GM12878 (cell line): ENCODE measurements around the gene ESR2.

Experiments used
- ATF3 ChIP-seq: IDR thresholded peaks from 2 replicates; pipeline ENCODE4 v1.6.1; 2011; ENCODE audit warnings: low read depth, mild to moderate bottlenecking, low read length, moderate library complexity, borderline replicate concordance; ENCODE audit errors: extremely low read depth
- CTCF ChIP-seq, 3 experiments: IDR thresholded peaks in 2 of 3; conservative IDR thresholded peaks in 1 of 3; 2 replicates each; pipeline ENCODE4 v1.5.1; 2011; ENCODE audit warnings: low read depth in 3 of 3, low read length in 3 of 3, mild to moderate bottlenecking in 3 of 3, control low read depth in 2 of 3, moderate library complexity in 2 of 3, inconsistent platforms in 1 of 3, mixed read lengths in 1 of 3; ENCODE audit not compliant: control insufficient read depth in 2 of 3, insufficient read depth in 1 of 3; ENCODE audit errors: extremely low read depth in 1 of 3
- EZH2 ChIP-seq: IDR thresholded peaks from 2 replicates; pipeline ENCODE4 v1.6.1; 2012; ENCODE audit warnings: low read depth, mild to moderate bottlenecking, control low read depth, inconsistent platforms, low read length, borderline replicate concordance; ENCODE audit not compliant: control insufficient read depth
- FOXM1 ChIP-seq: IDR thresholded peaks from 2 replicates; pipeline ENCODE4 v1.6.1; 2012; ENCODE audit warnings: low read depth, mild to moderate bottlenecking, inconsistent platforms, low read length, moderate library complexity
- GABPA ChIP-seq: IDR thresholded peaks from 2 replicates; pipeline ENCODE4 v1.6.1; 2014; ENCODE audit warnings: antibody characterized with exemption, low read depth, mild to moderate bottlenecking, inconsistent platforms
- IRF3 ChIP-seq: fragments of 450-650 bp; IDR thresholded peaks from 2 replicates; pipeline ENCODE4 v1.6.1; 2014; ENCODE audit warnings: mild to moderate bottlenecking
- JUNB ChIP-seq: IDR thresholded peaks from 2 replicates; pipeline ENCODE4 v1.6.1; 2016; ENCODE audit warnings: antibody characterized with exemption, mild to moderate bottlenecking
- MYB ChIP-seq: fragments of 150-350 bp; IDR thresholded peaks from 2 replicates; pipeline ENCODE4 v1.6.1; 2014; ENCODE audit warnings: mild to moderate bottlenecking, low read depth, low read length, borderline replicate concordance
- NFIC ChIP-seq: IDR thresholded peaks from 2 replicates; pipeline ENCODE4 v1.6.1; 2012; ENCODE audit warnings: low read depth, mild to moderate bottlenecking, inconsistent platforms, low read length, moderate library complexity
- NR2C2 ChIP-seq: IDR thresholded peaks from 2 replicates; pipeline ENCODE4 v1.6.1; 2011; ENCODE audit warnings: borderline replicate concordance, low read depth; ENCODE audit not compliant: control insufficient read depth, insufficient read length
- POLR2A ChIP-seq: IDR thresholded peaks from 2 replicates; pipeline ENCODE4 v1.6.1; 2011; ENCODE audit warnings: low read depth, mild to moderate bottlenecking, low read length
- RFX5 ChIP-seq: IDR thresholded peaks from 2 replicates; pipeline ENCODE4 v1.6.1; 2011; ENCODE audit warnings: low read depth, low read length, improper control_type of control experiment
- SRF ChIP-seq, 2 experiments: IDR thresholded peaks; 2 replicates each; pipeline ENCODE4 v1.6.1; 2011; ENCODE audit warnings: low read depth in 2 of 2, low read length in 2 of 2, mild to moderate bottlenecking in 1 of 2, moderate library complexity in 1 of 2
- ZNF274 ChIP-seq: IDR thresholded peaks from one replicate; pipeline ENCODE4 v1.8.0; 2011; ENCODE audit not compliant: insufficient read length, insufficient read depth

GRCh38 chr14:64281805-64282204 lies 12.4 kb downstream of the ESR2 start:
- TF ChIP-seq CTCF (IDR thresholded peaks at IDR 0.05 in 2 of 3, conservative IDR thresholded peaks at IDR 0.05 in 1 of 3; ENCODE audit: control insufficient read depth in 2 of 3, extremely low read depth in 1 of 3, insufficient read depth in 1 of 3, low read depth in 3 of 3, low read length in 3 of 3): no peak
- no peak for TF ChIP-seq ZNF274
- TF ChIP-seq JUNB: no peak
- no peak for TF ChIP-seq NFIC
- no peak for TF ChIP-seq SRF (IDR thresholded peaks at IDR 0.05; ENCODE audit: low read depth in 2 of 2, low read length in 2 of 2)
- no peak for TF ChIP-seq POLR2A
- TF ChIP-seq ATF3: no peak
- no peak for TF ChIP-seq EZH2
- TF ChIP-seq NR2C2: no peak
- TF ChIP-seq IRF3: no peak
- TF ChIP-seq MYB: no peak
- no peak for TF ChIP-seq GABPA
- TF ChIP-seq FOXM1: no peak
- TF ChIP-seq RFX5: no peak
